Measurements from ENCODE around the gene SLC12A7.
A peak's percentile ranks its signal among the peaks of the same experiment; 100 is the strongest.
"Not testable (repeated sequence)": the region's sequence is repeated elsewhere in the genome, so short reads cannot be mapped to it uniquely, and the experiment has no call there.

The SLC12A7 gene

DNA sequence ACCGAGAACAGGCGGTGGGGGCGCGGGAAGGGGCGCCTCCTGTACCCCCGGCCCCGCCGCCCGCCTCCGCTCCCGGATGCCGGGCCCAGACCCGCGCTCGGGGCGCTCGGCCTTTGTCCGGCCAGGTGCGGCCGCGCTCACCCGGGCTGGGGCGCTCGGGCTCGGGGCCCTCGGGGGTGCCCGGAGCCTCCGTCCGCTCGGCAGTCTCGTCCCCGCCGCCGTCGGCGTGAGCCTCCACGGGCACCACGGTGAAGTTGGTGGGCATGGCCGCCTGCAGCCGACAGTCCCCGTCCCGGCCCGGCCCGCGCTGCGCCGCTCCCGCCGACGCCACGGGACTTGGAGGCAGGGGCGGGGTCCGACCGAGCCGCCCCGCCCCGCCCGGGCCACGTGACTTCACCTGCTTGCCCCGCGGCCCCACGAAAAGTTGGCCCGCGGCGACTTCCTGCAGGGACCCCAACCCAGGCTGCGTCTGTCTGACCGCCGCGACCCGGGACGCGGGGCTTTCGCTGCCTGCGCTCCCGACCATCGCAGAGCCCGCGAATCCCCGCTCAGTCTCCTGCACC, at the start of gene SLC12A7:
SLC12A7 (minus strand) TSS at position 337 of the 563 bp plus-strand sequence; CDS start at position 265, 72 bp downstream.
- H3K4me3 ChIP-seq (ENCODE audit: low read depth in 1 of 5, low read length in 5 of 5): peak within 1 kb of the TSS; percentile 60 to 77 (median 75)
- no peaks in the 10 kb centered on the region for H3K9me3 ChIP-seq (ENCODE audit: control insufficient read depth in 5 of 5, low read length in 5 of 5)
- peak within 1 kb of the TSS; percentile 73 to 89 (median 82) for H3K9ac ChIP-seq (ENCODE audit: low read length in 5 of 5)
- H3K36me3 ChIP-seq (ENCODE audit: control insufficient read depth in 5 of 5, insufficient read depth in 5 of 5, low read length in 5 of 5): peaks cover 0 to 3% (median 0%) of the 10 kb centered on the region in 5 donors
- peaks cover under 1 to 44% (median 42%) of the 10 kb centered on the region in 5 donors for H3K4me1 ChIP-seq (ENCODE audit: control insufficient read depth in 5 of 5, insufficient read depth in 5 of 5, low read length in 5 of 5)
- H3K27me3 ChIP-seq (ENCODE audit: control insufficient read depth in 5 of 5, insufficient read depth in 4 of 5, low read length in 5 of 5): peaks cover 0 to 3% (median 0%) of the 10 kb centered on the region in 5 donors
- peak within 1 kb of the TSS; percentile 89 for H3K27ac ChIP-seq (ENCODE audit: low read depth, low read length)

DNA sequence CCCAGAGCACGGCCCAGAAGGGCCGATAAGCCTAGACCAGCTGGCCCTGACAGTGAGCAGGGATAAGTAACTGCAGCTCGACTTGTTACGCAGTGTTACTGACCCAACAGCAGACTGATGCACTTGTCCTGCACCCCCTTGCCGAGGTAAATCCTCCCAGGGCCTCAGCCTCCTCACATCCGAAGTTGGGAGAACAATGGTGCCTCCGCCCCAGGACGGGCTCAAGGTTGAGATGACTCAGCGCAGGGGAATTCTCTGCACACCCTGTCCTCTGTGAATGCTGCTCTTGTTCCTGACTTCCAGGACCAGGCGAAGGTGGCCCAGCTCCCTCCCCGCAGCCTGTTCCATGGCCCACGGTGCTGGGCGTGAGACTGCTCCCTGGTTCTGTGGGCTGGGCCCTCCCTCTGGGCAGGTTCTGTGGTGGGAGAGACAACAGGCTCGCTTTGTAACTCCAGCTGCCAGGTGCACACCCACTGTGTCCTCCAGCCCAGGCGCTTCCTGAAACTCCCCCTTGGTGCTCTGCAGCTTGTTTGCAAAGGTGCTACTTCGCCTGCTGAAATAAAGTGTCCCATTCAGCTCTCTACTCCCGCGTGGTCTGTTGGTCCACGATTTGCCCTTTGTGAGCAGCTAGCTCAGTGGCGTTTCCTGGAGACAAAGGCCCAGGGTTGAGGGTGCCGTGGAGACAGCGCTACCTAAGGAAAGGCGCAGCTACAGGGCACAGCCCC, 49.4 kb upstream of the SLC12A7 start:
- Histone ChIP-seq H3K4me3 (ENCODE audit: low read depth in 1 of 5, low read length in 5 of 5) (no peak overlapping the region), H3K9ac (ENCODE audit: low read length in 5 of 5) (no peak overlapping the region), H3K4me1 (ENCODE audit: control insufficient read depth in 5 of 5, insufficient read depth in 5 of 5, low read length in 5 of 5) (peaks cover 0 to under 1% (median 0%) of the 10 kb centered on the region in 5 donors), H3K27ac (ENCODE audit: low read depth, low read length) (no peak overlapping the region), H3K27me3 (ENCODE audit: control insufficient read depth in 5 of 5, insufficient read depth in 4 of 5, low read length in 5 of 5) (peaks cover 18 to 26% (median 25%) of the 10 kb centered on the region in 5 donors), H3K36me3 (ENCODE audit: control insufficient read depth in 5 of 5, insufficient read depth in 5 of 5, low read length in 5 of 5) (no peaks in the 10 kb centered on the region), H3K9me3 (ENCODE audit: control insufficient read depth in 5 of 5, low read length in 5 of 5) (peaks cover 2 to 7% (median 5%) of the 10 kb centered on the region in 5 donors)

DNA sequence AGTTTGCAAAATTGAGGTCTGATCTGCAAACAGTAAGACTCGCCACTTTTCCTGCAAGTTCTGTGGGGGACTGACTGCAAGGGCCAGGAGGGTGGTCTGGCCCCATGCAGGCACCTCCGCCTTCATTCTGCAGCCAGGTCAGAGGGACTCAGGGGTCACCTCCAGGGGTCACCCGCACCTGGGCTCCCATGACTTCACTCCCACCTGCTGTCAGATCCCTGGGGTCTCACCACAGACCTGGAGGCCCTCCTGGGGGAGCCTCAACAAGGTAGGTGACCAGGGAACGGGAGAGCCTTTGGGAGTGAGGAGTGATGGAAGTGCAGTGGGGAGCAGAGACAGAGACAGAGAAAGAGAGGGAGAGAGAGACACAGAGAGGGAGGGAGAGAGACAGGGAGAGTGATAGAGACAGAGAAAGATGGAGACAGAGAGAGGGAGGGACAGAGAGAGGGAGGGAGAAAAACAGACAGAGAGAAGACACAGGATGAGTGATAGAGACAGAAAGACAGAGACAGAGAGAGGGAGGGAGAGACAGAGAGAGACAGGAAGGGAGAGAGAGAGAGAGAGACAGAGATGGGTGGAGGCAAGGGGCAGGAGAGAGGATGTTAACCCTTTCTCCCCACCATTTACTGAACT, 48.0 kb upstream of the SLC12A7 start:
- H3K36me3 ChIP-seq (ENCODE audit: control insufficient read depth in 5 of 5, insufficient read depth in 5 of 5, low read length in 5 of 5): no peaks in the 10 kb centered on the region
- peaks cover 21 to 32% (median 27%) of the 10 kb centered on the region in 5 donors for H3K27me3 ChIP-seq (ENCODE audit: control insufficient read depth in 5 of 5, insufficient read depth in 4 of 5, low read length in 5 of 5)
- H3K4me1 ChIP-seq (ENCODE audit: control insufficient read depth in 5 of 5, insufficient read depth in 5 of 5, low read length in 5 of 5): peaks cover 0 to 9% (median 0%) of the 10 kb centered on the region in 5 donors
- no peak overlapping the region for H3K9ac ChIP-seq (ENCODE audit: low read length in 5 of 5)
- H3K4me3 ChIP-seq (ENCODE audit: low read depth in 1 of 5, low read length in 5 of 5): no peak overlapping the region
- no peak overlapping the region for H3K27ac ChIP-seq (ENCODE audit: low read depth, low read length)
- peaks cover 2 to 7% (median 5%) of the 10 kb centered on the region in 5 donors for H3K9me3 ChIP-seq (ENCODE audit: control insufficient read depth in 5 of 5, low read length in 5 of 5)

DNA sequence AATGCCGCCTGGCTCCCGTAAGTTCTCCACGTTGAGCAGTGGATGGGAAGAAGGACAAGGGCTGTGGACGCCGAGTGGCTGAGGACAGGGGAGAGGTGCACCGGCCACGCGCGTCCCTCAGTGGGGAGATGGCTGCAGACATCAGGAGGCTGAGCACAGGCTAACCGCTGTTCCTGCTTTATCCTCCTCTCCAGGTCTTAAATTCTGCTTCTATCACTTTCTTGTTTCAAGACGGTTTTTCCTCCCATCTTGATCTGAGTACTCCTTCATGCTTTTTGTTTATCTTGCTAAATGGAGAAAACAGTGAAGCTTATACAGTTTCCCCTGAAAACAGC, 47.4 kb upstream of the SLC12A7 start:
- peaks cover 2 to 7% (median 5%) of the 10 kb centered on the region in 5 donors for H3K9me3 ChIP-seq (ENCODE audit: control insufficient read depth in 5 of 5, low read length in 5 of 5)
- no peak overlapping the region for H3K9ac ChIP-seq (ENCODE audit: low read length in 5 of 5)
- H3K4me1 ChIP-seq (ENCODE audit: control insufficient read depth in 5 of 5, insufficient read depth in 5 of 5, low read length in 5 of 5): peaks cover 0 to 9% (median 0%) of the 10 kb centered on the region in 5 donors
- peaks cover 26 to 37% (median 32%) of the 10 kb centered on the region in 5 donors for H3K27me3 ChIP-seq (ENCODE audit: control insufficient read depth in 5 of 5, insufficient read depth in 4 of 5, low read length in 5 of 5)
- H3K27ac ChIP-seq (ENCODE audit: low read depth, low read length): no peak overlapping the region
- H3K36me3 ChIP-seq (ENCODE audit: control insufficient read depth in 5 of 5, insufficient read depth in 5 of 5, low read length in 5 of 5): no peaks in the 10 kb centered on the region
- no peak overlapping the region for H3K4me3 ChIP-seq (ENCODE audit: low read depth in 1 of 5, low read length in 5 of 5)

DNA sequence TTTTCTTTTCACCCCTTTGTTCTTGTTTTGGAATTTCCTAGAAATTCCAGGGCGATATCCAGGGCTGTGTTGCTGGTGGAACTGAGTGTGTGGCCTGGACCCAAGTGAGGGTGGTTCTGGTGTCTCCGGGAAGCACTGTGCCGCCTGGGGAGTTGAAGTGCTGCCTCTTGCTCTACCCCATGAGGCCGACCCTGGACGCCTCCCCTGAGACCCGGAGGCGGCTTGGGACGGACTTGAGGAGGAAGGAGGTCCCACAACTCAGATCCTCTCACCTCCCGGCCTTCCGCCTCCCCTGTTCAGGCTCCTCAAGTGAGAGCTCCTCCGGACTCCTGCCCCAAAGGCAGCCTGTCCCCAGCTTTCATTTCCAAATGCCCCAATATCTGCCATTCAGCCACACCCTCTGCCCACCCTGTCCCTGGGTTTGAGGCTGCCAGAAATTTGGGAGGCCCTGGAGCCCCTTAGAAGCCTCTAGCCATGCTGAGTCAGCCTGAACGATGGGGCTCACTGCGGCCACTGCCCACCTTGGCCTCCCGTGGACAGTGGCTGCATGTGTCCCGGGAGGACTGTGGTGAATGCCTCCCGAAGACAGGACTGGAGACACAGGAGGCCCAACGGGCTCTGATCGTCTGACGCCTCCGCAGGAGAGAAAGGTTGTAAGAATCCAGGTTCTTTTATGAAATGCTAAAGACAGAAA, 46.9 kb upstream of the SLC12A7 start:
- Histone ChIP-seq H3K27me3 (ENCODE audit: control insufficient read depth in 5 of 5, insufficient read depth in 4 of 5, low read length in 5 of 5) (peaks cover 27 to 42% (median 36%) of the 10 kb centered on the region in 5 donors), H3K9ac (ENCODE audit: low read length in 5 of 5) (no peak overlapping the region), H3K27ac (ENCODE audit: low read depth, low read length) (no peak overlapping the region), H3K4me1 (ENCODE audit: control insufficient read depth in 5 of 5, insufficient read depth in 5 of 5, low read length in 5 of 5) (peaks cover 0 to 9% (median 0%) of the 10 kb centered on the region in 5 donors), H3K9me3 (ENCODE audit: control insufficient read depth in 5 of 5, low read length in 5 of 5) (peaks cover 2 to 7% (median 5%) of the 10 kb centered on the region in 5 donors), H3K4me3 (ENCODE audit: low read depth in 1 of 5, low read length in 5 of 5) (no peak overlapping the region), H3K36me3 (ENCODE audit: control insufficient read depth in 5 of 5, insufficient read depth in 5 of 5, low read length in 5 of 5) (no peaks in the 10 kb centered on the region)

GRCh38 chr5:1157461-1157986, 45.7 kb upstream of the SLC12A7 start:
- not testable (repeated sequence) for H3K27ac ChIP-seq (ENCODE audit: low read depth, low read length); H3K4me3 ChIP-seq (ENCODE audit: low read depth in 1 of 5, low read length in 5 of 5); H3K9me3 ChIP-seq (ENCODE audit: control insufficient read depth in 5 of 5, low read length in 5 of 5); H3K4me1 ChIP-seq (ENCODE audit: control insufficient read depth in 5 of 5, insufficient read depth in 5 of 5, low read length in 5 of 5); H3K9ac ChIP-seq (ENCODE audit: low read length in 5 of 5); H3K36me3 ChIP-seq (ENCODE audit: control insufficient read depth in 5 of 5, insufficient read depth in 5 of 5, low read length in 5 of 5)
- peaks cover 28 to 55% (median 41%) of the 10 kb centered on the region in 5 donors for H3K27me3 ChIP-seq (ENCODE audit: control insufficient read depth in 5 of 5, insufficient read depth in 4 of 5, low read length in 5 of 5)

DNA sequence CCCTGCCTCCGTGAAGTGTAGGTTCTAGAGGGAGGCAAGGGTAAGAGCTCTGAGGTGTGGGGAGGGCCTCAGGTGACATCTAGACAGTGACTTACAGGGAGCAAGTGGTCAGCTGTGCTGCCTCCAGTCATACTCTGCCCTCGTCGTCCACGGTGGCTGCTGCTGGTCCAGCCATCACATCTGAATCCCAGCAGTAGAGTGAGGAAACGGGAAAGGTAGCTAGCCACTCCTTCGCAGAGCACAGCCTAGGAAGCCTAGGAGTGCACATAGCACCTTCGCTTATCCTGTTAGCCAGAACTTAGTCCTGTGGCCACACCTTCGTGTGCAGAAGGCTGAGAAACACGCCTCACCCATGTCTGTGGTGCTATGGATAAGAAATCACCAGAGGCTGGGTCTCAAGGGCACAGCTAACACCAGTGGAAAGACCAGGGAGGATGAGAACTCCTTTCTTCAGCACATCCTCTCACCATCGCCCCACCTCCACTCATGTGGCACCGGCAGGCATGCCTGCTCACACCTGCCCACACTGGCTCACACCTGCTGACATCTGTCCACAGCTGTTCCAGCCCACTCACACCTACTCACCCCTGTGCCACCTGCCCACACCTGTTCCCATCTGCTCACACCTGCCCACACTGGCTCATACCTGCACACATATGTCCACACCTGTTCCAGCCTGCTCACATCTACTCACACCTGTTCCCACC, 45.0 kb upstream of the SLC12A7 start:
- H3K27me3 ChIP-seq (ENCODE audit: control insufficient read depth in 5 of 5, insufficient read depth in 4 of 5, low read length in 5 of 5): peaks cover 30 to 56% (median 43%) of the 10 kb centered on the region in 5 donors
- H3K9me3 ChIP-seq (ENCODE audit: control insufficient read depth in 5 of 5, low read length in 5 of 5): peaks cover 2 to 7% (median 5%) of the 10 kb centered on the region in 5 donors
- H3K4me3 ChIP-seq (ENCODE audit: low read depth in 1 of 5, low read length in 5 of 5): no peak overlapping the region
- no peak overlapping the region for H3K27ac ChIP-seq (ENCODE audit: low read depth, low read length)
- no peaks in the 10 kb centered on the region for H3K36me3 ChIP-seq (ENCODE audit: control insufficient read depth in 5 of 5, insufficient read depth in 5 of 5, low read length in 5 of 5)
- peaks cover 0 to 9% (median 0%) of the 10 kb centered on the region in 5 donors for H3K4me1 ChIP-seq (ENCODE audit: control insufficient read depth in 5 of 5, insufficient read depth in 5 of 5, low read length in 5 of 5)
- no peak overlapping the region for H3K9ac ChIP-seq (ENCODE audit: low read length in 5 of 5)

GRCh38 chr5:1156033-1156753, 44.3 kb upstream of the SLC12A7 start:
- Histone ChIP-seq H3K36me3 (ENCODE audit: control insufficient read depth in 5 of 5, insufficient read depth in 5 of 5, low read length in 5 of 5) (no peaks in the 10 kb centered on the region), H3K4me3 (ENCODE audit: low read depth in 1 of 5, low read length in 5 of 5) (no peak overlapping the region), H3K4me1 (ENCODE audit: control insufficient read depth in 5 of 5, insufficient read depth in 5 of 5, low read length in 5 of 5) (peaks cover 0 to 9% (median 0%) of the 10 kb centered on the region in 5 donors)

More at GRCh38 chr5:1156033-1156753, 44.3 kb upstream of the SLC12A7 start:
- Histone ChIP-seq H3K27ac (ENCODE audit: low read depth, low read length) (no peak overlapping the region), H3K9me3 (ENCODE audit: control insufficient read depth in 5 of 5, low read length in 5 of 5) (peaks cover 2 to 7% (median 5%) of the 10 kb centered on the region in 5 donors), H3K27me3 (ENCODE audit: control insufficient read depth in 5 of 5, insufficient read depth in 4 of 5, low read length in 5 of 5) (peaks cover 31 to 51% (median 45%) of the 10 kb centered on the region in 5 donors), H3K9ac (ENCODE audit: low read length in 5 of 5) (no peak overlapping the region)

Measured in subcutaneous abdominal adipose tissue (tissue), 5 donors.